Activated CD4-positive, CD25-positive, alpha-beta regulatory T cell (primary cell): ENCODE results near the gene TMEM184C.

ENCODE experiments used
- DNase-seq, 4 experiments: peaks; one replicate each; lab custom pipeline; 2025; lab: John Stamatoyannopoulos, UW

Gene TMEM184C

DNA sequence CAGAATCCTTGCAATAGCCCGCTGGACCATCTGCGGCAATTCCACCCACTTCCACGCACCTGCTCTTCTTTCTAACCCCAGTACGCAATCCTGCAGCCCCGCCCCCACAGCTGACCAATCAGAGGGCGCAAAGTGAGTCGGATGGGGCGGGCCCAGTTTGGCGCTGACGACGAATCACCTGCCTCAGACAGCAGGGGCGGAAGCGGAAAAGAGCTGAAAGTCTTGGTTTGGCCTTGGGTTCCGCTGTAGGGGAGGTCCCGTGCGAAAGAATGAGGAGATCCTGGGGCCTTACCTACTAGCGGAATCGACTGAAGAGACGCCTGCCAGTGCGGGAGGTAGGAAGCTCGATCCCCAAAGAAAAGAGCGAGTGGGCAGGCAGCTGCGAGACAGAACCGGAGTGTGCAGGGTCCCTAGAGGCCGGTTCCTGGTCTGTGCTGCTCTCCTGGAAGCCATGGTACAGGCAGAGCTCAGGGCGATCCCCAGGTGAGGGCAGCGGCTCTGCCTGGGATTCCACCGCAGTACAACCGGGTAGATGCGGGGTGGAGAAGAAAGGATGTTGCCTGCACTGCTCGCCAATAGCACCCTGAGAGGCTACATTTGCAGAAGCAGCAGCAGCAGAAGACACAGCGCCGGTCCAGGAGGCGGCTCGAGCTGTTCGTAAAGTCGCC is at the start of gene TMEM184C:
TSS of gene TMEM184C (plus strand) at position 225 of the 668 bp plus-strand sequence. CDS start 560 bp downstream, outside the sequence.
- peak; percentile 94 to 99 (median 96) for DNase-seq

DNA sequence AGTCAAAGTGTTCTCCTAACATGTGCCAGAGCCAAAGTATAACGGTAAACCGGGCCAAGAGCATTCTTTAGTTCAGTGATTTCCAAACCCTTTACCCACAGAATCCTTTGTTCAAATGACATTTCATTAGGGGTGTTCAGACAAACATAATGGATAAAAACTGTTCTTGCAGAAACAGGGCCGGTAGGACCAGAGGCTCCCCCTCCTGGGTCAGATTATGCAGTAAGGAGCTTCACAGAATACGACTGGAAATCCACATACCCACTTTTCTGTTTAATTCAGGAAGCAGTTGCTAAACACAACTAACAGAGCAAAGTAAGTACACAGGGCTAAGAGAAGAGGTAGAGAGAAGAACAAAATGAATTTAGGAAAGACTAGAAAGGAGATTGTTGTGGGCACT is 46.6 kb upstream of the TMEM184C start:
- DNase-seq: no peak

DNA sequence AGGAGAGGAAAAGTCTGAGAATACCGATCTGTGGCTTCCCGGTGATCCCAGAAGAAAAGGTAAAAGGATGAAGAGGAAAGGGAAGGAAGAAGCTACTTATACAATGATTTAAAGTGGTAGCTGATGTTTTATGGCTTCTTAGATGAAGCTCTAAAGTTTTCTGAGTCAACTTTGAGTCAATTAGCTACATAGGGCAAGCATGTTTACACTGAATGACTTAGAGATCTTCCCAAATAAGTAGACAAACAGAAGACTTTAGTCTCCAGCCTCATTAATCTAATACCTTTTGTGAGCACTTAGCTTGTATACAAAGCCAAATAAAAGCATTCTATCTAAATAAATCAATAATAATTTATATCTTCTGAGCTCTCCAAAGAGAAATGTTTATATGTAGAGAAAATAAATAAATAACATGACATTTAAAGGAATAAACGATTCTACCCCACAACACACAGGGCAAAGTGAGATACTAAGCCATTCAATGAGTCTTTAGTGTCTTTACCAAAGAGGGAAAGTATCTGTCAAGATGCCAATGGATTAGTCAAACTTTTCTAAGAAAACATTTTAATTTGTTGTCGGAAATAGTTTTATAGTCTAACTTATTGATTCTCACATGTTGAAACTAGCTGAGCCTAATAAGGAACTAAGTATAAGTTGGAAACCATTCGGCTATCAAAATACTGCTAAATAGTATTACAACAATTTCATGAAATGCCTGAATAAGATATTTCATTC is 46.0 kb upstream of the TMEM184C start:
- DNase-seq: no peak

DNA sequence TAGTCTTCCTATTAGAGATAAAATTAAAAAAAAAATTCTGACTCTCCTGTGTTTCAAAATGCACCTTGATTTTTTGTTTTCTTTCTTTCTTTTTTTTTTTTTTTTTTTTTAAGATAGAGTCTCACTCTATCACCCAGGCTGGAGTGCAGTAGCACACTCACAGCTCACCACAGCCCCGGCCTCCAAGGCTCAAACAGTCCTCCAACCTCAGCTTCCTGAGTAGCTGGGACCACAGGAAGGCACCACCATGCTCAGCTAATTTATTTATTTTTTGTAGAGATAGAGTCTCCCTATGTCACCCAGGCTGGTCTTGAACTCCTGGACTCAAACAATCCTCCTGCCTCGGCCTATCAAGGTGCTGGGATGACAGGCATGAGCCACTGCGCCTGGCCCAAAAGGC is 41.1 kb upstream of the TMEM184C start:
- DNase-seq: no peak

DNA sequence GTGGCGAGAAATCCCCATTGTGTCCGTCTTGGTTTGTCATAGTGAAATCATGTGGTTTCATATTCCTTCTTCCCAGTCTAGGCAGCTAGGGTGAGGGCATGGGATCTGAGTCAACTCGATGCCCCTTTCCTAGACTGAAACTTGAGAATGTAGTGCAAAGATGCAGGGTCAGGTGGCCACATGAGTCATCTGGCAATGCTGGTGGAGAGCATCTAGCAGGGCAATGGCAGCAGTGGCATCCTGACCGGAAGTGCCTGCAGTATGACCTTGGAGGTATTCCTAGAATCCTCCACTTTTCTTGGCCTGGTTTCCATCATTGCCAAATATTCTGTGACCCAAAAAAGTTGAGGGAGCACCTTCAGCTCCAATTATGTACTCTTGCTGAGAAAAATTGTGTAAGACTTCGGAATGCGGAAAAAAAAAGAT is 39.1 kb upstream of the TMEM184C start:
- DNase-seq: no peak

DNA sequence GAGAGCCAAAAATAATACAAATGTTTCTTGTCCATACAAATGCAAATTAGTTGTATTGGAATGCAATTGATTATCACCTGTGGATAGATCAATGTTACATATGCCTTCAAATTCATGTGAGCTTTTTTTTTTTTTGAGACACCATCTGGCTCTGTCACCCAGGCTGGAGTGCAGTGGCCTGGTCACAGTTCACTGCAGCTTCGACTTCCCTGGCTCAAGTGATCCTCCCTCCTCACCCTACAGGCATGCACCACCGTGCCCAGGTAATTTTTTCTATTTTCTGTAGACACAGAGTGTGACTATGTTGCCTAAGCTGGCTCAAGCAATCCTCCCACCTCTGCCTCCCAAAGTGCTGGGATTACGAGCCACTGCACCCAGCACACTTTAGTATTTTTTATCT is 38.6 kb upstream of the TMEM184C start:
- no peak for DNase-seq

DNA sequence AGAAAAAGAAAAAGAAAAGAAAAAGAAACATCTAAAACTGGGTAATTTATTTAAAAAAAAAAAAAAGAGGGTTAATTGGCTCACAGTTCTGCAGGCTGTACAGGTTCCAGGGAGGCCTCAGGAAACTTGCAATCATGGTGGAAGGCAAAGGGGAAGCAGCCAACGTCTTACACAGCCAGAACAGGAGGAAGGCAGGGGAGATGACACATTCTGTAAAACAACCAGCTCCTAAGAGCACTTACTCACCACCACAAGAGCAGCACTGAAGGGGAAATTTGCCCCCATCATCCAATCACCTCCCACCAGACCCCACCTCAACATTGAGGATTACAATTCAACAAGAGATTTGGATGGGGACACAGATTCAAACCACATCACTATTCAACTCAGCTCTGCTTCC is 36.8 kb upstream of the TMEM184C start:
- no peak for DNase-seq

DNA sequence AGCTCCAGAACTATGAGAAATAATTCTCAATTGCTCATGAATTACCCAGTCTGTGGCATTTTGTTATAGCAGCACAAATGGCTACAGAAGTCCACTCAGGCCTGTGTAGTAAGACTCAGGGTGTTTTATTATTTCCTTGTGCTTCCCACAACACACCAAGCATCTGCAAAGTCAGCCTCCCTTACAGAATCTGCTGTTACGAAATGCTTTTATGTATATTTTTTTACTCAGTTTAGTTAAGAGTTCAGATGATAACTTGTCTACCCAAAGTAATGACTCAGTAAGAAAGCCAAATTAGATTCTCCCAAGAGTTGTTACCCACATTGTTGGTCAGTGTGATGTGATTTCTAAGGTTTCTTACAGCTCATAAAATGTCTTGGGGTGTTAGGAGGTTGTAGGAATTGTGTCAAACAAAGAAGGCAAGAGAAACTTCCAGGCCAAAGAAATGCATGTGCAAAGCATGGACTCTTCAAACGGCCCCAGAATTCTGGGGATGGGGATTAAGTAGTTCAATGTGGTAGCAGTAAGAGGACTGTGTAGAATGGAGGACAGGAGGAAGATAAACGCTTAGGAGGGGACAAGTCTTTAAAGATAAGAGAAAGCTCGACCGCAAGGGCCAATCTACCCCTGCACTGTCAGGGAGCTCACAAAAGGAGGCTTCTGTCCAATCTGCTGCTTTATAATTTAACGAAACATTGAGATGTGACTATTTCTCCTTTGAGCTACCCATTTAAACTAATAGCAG is 35.4 kb upstream of the TMEM184C start:
- DNase-seq: no peak

DNA sequence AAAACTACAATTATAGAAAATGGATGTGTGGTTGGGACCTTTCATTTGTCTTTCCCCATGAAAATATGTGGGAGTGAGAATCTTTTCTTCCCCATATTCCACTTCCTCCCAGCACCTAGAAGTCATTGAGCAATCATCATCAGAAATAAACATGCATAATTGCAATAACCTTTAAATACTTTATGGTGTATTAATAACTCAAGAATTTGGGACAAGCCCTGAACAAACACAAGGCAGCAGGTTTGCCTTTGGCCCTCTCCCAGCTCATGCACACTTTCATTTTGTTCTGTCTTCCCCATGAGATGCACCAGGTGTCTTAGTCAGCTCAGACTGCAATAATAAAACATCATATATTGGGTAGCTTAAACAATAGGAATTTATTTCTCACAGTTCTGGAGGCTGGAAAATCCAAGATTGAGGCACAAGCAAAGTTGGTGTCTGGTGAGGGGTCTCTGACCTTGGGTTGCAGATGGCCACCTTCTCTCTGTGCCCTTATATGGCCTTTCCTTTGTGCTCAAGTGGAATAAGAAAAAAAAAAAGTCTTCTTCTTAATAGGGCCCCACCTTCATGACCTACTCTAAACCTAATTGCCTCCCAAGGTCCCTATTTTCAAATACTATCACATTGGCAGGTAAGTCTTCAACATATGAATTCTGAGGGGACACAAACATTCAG is 34.7 kb upstream of the TMEM184C start:
- DNase-seq: no peak

DNA sequence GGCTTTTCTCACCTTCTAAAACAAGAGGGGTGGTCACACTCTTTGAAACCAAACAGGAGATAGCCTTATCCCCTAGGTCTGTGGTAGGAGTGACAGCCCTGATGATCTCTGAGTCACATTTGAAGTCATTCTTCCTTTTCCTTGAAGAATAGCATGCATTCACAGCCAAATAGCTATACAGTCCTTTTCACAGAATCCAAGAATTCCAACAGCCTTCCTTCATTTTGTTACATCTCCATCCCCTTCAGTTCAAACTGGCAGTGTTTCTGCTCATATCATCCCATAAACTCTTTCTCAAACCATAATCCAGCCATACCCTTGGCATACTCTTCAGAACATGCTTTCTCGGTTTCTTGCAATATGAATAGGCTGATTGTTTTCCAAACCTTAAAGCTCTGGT is 33.3 kb upstream of the TMEM184C start:
- DNase-seq: no peak

DNA sequence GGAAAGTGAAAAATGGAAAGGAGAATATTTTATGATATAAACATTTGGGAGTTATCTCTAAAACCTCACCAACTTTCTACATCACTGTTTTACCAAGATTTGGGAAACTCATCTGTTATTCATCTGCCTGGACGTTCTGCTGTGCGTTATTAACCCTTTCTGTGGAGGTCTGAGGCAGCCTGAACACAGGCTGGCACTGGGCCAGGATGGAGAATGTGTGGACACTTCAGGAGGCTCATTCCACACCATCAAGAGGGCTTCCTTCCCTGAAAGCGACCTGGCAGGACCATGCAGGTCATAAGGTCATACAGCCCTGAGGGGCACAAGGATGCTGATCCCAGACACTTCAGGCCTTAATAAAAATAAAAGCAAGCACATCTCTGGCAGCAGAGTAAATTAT is 31.2 kb upstream of the TMEM184C start:
- no peak for DNase-seq

DNA sequence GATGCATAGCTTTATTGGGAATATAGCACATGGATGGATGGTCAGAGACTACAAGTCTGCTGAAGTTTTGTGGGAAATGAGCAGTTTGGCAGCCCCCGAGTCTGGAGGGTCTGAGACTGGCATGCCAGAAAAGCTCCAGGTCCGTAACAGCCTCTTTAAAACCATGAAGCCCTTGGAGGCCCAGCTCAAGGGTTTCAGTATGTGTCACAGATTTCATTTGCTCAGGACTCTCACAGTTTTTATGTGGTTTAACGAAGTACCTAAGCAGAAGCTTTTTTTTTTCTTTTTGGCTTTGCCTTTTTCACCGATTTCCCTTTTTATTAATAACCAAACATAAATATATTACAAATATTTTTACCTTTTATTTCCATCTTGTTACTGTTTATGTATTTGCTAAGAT is 30.6 kb upstream of the TMEM184C start:
- DNase-seq: no peak

DNA sequence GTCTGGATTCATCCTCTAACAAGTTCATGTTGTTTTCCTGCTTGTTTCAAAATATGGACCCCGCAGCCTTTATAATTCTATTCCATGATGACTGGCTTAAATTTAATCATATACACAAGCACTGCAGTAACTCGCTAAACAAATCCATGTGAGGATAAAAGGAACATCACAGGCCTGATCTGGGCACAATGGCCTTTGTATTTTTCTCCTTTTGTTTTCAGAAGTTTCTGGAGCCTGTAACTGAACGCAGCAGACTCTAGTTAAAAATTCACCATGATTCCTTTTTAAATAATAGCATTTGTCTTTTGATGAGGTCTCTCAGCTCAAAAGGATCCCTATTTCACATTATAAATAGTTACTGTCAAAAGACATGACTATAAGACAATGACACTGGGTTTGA is 30.2 kb upstream of the TMEM184C start:
- no peak for DNase-seq

DNA sequence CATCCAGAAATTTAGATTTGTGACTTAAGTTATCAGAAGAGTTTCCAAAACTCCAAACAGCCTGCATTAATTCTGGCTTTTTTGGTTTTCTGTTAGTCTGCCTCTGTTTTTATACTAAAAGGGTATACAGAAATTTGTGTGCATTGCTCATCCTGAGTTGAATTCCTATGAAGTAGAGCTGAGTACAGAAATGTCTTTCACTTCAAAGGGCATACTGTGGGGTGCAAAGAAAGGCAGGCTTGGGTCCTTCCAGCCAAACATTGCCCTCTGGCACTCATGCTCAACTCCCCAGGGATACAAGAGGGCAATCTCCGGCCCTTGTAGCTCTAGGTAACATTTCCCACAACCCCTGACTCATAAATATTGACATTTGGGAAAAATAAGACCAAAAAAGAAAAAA is 27.6 kb upstream of the TMEM184C start:
- DNase-seq: no peak

DNA sequence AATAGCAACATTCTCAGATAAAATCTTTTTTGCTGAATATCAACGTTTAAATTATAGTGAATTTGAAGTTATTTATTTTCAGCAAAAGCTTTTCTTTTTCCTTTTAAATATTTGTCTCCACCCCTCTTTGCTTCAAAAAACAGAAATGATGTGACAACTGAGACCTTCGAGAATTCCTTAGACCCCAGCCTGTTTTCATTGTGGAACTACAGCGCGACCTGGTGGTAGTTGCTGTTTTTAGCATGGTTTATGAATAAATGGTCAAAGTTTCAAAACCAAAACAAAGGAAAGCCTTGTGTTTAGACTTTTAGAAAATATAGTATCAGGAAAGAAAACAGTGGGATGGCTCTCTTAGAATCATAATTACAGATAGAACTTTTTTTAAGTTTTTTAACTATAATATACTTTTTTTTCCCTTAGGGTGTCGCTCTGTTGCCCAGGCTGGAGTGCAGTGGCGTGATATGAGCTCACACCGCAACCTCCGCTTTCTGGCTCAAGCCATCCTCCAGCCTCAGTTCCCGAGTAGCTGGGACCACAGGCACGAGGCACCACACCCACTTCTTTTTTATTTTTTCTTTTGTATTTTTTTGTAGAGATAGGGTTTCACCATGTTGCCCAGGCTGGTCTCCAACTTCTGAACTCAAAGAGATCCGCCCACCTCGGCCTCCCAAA is 26.8 kb upstream of the TMEM184C start:
- peak in 2 of 4 experiments; percentile 0 to 2 for DNase-seq

DNA sequence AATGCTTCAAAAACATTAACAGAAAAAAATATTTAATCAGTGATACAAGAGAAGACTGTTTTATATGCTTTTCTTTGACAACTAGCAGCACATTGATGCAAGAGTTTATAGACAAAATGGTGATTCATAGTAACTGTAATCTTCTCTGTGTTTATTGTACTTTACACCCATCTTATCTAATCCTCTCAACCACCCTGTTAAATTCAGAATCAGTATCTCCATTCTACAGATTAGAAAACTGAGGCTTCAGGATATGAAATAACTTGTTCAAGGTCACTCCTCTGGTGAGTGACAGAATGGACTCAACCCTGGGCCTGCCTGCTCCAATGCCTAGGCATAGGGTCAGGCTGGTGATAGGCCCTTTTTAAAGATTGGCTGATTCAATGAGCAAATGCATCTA is 26.1 kb upstream of the TMEM184C start:
- DNase-seq: no peak

DNA sequence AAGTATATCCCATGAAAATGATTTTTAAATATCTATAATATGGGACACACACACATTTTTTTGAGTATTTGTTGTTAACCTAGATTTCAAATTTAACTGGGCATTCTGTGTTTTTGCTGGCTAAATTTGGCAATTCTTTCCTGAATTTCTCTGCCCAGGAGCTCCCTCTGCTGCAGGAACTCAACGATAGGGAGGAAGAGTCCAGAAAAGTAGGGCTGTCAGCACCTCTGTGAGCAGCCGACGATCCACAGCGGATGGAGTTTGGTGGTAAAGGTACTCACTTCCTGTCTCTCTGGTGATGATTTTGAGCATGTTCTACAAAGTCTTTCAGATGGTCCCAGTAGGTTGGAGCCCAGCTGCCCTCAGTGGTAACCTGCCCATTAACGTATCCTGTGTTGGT is 23.1 kb upstream of the TMEM184C start:
- DNase-seq: no peak

DNA sequence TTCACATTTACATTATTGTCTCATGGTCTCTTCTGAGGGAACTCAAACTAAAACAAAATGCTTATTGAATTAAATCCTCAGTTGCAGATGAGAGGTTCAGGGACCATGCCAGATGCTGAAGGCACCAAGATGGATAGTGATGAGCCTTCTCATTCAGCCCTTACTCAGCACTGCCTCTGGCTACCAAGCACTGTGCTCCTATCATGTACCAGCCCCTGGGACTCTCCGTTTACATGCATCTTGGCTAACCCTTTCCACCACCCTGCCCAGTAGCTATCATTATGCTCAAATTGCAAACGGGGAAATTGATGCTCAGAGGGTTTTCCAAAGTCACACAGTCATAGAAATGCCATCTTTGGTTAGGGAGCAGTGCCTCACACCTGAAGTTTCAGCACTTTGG is 22.6 kb upstream of the TMEM184C start:
- no peak for DNase-seq

DNA sequence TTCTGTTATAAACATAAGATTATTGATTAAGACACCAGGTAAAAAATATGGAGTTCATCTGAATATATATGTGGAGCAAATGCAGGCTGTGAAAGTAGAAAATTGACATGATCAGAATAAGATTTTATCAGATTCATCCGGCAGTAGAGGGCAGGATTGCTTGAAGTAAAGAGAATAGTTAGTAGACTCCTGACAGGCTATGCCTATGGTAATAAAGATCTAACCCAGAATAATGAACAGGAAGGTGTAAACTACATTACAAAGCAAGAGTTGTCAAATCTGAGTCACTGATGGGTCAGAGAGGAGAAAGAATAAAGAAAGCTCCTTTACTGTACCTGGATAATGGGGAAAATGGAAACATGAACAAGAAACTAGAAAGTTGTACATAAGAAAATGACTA is 20.8 kb upstream of the TMEM184C start:
- no peak for DNase-seq

DNA sequence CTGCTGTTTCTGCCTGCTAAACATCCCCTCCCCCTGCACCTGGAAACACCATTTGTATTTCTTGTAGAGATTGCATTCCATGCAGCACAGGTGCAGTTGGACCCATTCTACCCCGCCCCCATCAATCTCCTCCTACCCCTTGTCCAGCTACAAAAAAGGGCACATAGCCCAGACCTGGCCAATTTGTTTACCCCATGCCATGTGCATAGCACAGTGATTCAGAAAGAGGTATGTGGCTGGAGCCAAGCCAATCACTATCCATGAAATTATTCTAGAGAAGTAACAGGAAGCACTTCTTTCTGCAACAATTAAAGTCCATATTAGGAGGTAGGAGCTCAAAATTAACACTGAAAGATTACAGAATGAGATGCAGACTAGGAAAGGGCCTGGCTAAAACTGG is 20.2 kb upstream of the TMEM184C start:
- DNase-seq: no peak

DNA sequence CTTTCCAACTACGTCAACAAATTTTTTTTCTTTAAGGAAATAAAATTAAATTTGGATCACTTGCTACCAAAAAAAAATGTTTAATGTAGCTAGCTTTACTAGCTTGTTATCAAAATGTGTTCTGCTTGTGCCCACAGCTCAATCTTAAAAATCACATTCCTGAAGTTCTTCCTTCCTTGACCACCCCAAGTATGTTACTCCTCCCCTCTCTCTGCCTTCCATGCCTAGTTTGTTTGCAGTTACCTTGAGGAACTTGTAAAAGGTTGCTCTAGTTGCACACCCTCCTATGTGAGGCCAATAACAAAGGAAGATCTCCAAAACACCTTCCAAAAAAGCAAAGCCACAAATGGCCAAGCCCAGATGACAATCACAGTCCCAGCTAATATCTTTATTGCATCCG is 19.6 kb upstream of the TMEM184C start:
- no peak for DNase-seq

DNA sequence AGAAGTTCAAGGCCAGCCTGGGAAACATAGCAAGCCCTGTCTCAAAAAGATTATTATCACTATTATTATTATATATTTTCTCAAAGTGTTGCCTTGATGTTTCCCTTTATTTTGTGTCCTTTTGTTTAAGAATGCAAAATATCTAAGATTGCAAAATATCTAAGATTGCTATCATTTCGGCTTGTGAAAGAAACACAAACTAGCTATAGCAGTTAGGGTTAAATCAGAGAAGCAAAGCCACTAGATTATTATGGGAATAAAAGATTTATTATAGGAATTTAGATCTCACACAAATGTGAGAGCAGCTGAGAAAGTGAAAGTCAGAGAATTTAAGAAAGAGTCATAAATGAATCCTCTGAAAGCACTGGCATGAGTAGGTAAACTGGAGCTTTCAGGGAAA is 18.0 kb upstream of the TMEM184C start:
- DNase-seq: no peak
